MM.1S (cell line): ENCODE results near the gene TSR1.

Source experiments
- DNase-seq: peaks from one replicate; pipeline ENCODE4 v3.0.0-alpha.2; 2015
- H2AFZ ChIP-seq: fragments of 300-600 bp; sonication (generic); 2 replicates; pipeline ENCODE4 v1.6.0; 2016; ENCODE audit warnings: antibody characterized with exemption, low read length
- H3F3A ChIP-seq: fragments of 300-600 bp; sonication (generic); 2 replicates; pipeline ENCODE4 v1.6.1; 2016; ENCODE audit warnings: mild to moderate bottlenecking, antibody characterized with exemption, low read length, moderate library complexity, mixed read lengths; ENCODE audit not compliant: insufficient read depth
- H3K27ac ChIP-seq: fragments of 300-600 bp; sonication (generic); 2 replicates; pipeline ENCODE4 v1.5.1; 2016; ENCODE audit warnings: mild to moderate bottlenecking, low read length
- H3K27me3 ChIP-seq: fragments of 300-600 bp; sonication (generic); replicated peaks from 2 replicates; pipeline ENCODE4 v1.6.0; 2016; ENCODE audit warnings: low read length; ENCODE audit not compliant: insufficient read depth
- H3K36me3 ChIP-seq: fragments of 300-600 bp; sonication (generic); replicated peaks from 2 replicates; pipeline ENCODE4 v1.6.1; 2016; ENCODE audit warnings: mild to moderate bottlenecking, low read length, mixed read lengths; ENCODE audit not compliant: insufficient read depth
- H3K4me1 ChIP-seq: fragments of 300-600 bp; sonication (generic); 2 replicates; pipeline ENCODE4 v1.6.1; 2016; ENCODE audit warnings: low read length, mixed read lengths
- H3K4me2 ChIP-seq: fragments of 300-600 bp; sonication (generic); 2 replicates; pipeline ENCODE4 v1.6.0; 2016; ENCODE audit warnings: low read depth, low read length
- H3K4me3 ChIP-seq: fragments of 300-600 bp; sonication (generic); 2 replicates; pipeline ENCODE4 v1.5.1; 2016; ENCODE audit warnings: low read length, mixed read lengths
- H3K79me2 ChIP-seq: fragments of 300-600 bp; sonication (generic); 2 replicates; pipeline ENCODE4 v1.6.1; 2016; ENCODE audit warnings: mixed run types, low read length, mixed read lengths
- H3K9ac ChIP-seq: fragments of 300-600 bp; sonication (generic); 2 replicates; pipeline ENCODE4 v1.6.1; 2016; ENCODE audit warnings: low read length, mixed read lengths
- H3K9me2 ChIP-seq: fragments of 300-600 bp; sonication (generic); replicated peaks from 2 replicates; pipeline ENCODE4 v1.6.1; 2016; ENCODE audit warnings: mild to moderate bottlenecking, low read length, mixed read lengths; ENCODE audit not compliant: insufficient read depth
- H3K9me3 ChIP-seq: fragments of 300-600 bp; sonication (generic); replicated peaks from 2 replicates; pipeline ENCODE4 v1.6.1; 2016; ENCODE audit warnings: mild to moderate bottlenecking, low read length, mixed read lengths; ENCODE audit not compliant: insufficient read depth
- H4K20me1 ChIP-seq: fragments of 300-600 bp; sonication (generic); 2 replicates; pipeline ENCODE4 v1.6.1; 2016; ENCODE audit warnings: mild to moderate bottlenecking, low read length, moderate library complexity, mixed read lengths; ENCODE audit not compliant: insufficient read depth
- EZH2 ChIP-seq: fragments of 300-600 bp; sonication (generic); optimal IDR thresholded peaks from 2 replicates; pipeline ENCODE3; 2017; ENCODE audit warnings: low read depth, mild to moderate bottlenecking, antibody characterized with exemption, low read length, mixed read lengths
- EZH2phosphoT487 ChIP-seq: fragments of 300-600 bp; sonication (generic); IDR thresholded peaks from 2 replicates; pipeline ENCODE4 v1.6.1; 2018; ENCODE audit warnings: antibody characterized with exemption, low read length
- TF ChIP-seq, protein P1 (sequence below): fragments of 300-600 bp; sonication (generic); IDR thresholded peaks from 2 replicates; pipeline ENCODE4 v1.5.1; 2016; ENCODE audit warnings: antibody characterized with exemption, low read length, mixed read lengths

The TSR1 gene

DNA sequence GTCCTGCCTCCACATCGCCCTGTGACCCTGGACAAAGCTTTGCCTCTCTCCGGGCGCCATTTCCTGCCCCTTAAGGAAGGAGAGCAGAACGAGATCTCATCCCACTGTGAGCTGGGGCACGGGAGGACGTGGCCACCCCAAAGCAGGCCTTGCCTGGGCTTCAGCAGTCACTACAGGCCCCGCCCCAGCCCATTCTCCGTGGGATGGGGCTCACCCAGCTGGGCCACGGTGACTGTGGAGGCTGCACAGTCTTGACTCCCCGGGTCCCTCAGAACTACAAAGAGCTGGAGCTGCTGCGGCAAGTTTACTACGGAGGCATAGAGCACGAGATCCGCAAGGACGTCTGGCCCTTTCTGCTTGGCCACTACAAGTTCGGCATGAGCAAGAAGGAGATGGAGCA is 36.4 kb upstream of the TSR1 start:
- no peak for DNase-seq
- Histone ChIP-seq H3K4me2 (no peak overlapping the region), H3K4me3 (no peak overlapping the region), H3K27ac (no peak overlapping the region), H3F3A (no peaks in the 10 kb centered on the region), H3K9ac (no peak overlapping the region), H2AFZ (no peak overlapping the region), H3K9me2 (no peaks in the 10 kb centered on the region), H3K36me3 (no peaks in the 10 kb centered on the region), H3K27me3 (no peaks in the 10 kb centered on the region), H4K20me1 (no peaks in the 10 kb centered on the region), H3K79me2 (no peaks in the 10 kb centered on the region), H3K4me1 (no peaks in the 10 kb centered on the region), H3K9me3 (no peaks in the 10 kb centered on the region)
- TF ChIP-seq EZH2 = no peak
- no peak for TF ChIP-seq EZH2phosphoT487
- TF ChIP-seq, protein P1, sequence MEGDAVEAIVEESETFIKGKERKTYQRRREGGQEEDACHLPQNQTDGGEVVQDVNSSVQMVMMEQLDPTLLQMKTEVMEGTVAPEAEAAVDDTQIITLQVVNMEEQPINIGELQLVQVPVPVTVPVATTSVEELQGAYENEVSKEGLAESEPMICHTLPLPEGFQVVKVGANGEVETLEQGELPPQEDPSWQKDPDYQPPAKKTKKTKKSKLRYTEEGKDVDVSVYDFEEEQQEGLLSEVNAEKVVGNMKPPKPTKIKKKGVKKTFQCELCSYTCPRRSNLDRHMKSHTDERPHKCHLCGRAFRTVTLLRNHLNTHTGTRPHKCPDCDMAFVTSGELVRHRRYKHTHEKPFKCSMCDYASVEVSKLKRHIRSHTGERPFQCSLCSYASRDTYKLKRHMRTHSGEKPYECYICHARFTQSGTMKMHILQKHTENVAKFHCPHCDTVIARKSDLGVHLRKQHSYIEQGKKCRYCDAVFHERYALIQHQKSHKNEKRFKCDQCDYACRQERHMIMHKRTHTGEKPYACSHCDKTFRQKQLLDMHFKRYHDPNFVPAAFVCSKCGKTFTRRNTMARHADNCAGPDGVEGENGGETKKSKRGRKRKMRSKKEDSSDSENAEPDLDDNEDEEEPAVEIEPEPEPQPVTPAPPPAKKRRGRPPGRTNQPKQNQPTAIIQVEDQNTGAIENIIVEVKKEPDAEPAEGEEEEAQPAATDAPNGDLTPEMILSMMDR = no peak

DNA sequence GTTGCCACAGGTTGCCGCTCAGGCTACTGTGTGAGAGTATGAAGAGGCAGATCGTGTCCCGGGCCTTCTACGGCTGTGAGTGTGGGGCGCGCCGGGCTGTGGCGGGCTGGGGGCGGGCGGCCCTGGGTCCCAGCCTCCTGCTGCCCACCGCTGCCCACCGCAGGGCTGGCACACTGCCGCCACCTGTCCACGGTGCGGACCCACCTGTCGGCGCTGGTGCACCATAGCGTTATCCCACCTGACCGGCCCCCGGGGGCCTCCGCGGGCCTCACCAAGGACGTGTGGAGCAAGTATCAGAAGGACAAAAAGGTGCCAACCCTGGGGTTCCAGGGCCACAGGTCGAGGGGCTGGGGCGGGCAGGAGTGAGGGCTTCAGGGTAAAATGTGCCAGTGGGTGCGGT is 35.9 kb upstream of the TSR1 start:
- Histone ChIP-seq H3K9ac (no peak overlapping the region), H3K27me3 (no peaks in the 10 kb centered on the region), H3K9me3 (no peaks in the 10 kb centered on the region), H3K4me1 (no peaks in the 10 kb centered on the region), H3K79me2 (no peaks in the 10 kb centered on the region), H3F3A (no peaks in the 10 kb centered on the region), H2AFZ (no peak overlapping the region), H4K20me1 (no peaks in the 10 kb centered on the region), H3K4me3 (no peak overlapping the region), H3K27ac (no peak overlapping the region), H3K9me2 (no peaks in the 10 kb centered on the region), H3K4me2 (no peak overlapping the region), H3K36me3 (no peaks in the 10 kb centered on the region)
- TF ChIP-seq EZH2 (no peak), EZH2phosphoT487 (no peak)
- TF ChIP-seq, protein P1 = no peak
- DNase-seq = no peak

DNA sequence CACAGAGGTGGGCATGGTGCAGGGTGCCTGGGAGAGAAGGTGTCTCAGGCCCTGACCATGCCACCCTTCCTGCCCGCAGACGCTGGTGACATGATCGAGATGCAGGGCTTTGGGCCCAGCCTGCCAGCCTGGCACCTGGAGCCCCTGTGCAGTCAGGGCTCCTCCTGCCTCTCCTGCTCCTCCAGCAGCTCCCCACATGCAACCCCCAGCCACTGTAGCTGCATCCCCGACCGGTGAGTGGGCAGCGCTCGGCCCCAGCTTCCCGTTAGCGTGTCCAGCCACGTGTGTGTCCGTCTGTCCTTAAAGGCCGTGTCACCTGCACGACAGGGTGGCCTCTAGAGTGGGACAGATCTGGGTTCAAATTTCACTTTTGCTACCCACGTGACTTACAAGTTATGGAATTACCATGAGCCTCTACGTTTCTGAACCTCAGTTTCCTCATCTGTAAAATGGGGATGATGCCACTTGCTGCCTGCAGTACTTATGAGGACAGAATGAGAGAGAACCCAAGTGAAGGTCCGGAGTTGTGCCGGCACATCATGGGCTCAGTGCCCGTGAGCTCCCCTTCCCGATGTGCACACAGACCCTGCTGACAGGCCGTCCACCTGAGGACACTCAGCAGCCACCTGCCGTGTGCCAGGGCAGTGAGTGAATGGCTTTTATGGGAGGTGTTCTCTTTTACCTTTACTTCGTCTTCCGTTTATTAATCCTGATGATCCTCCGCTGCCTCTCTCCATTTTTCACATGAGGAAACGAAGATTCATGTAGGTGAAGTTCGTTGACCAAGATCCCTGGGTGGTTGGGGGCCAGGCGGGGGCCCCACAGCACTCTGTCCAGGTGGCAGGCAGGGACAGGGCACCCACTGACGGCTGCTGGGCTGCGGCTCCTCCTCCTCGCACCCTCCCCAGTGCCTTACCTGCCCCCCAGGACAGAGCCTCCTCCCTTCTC is 35.2 kb upstream of the TSR1 start:
- no peak overlapping the region for H2AFZ ChIP-seq
- TF ChIP-seq EZH2 = no peak
- TF ChIP-seq, protein P1 = no peak
- TF ChIP-seq EZH2phosphoT487 = no peak
- no peaks in the 10 kb centered on the region for H4K20me1 ChIP-seq
- no peaks in the 10 kb centered on the region for H3F3A ChIP-seq
- no peaks in the 10 kb centered on the region for H3K27me3 ChIP-seq
- DNase-seq = no peak
- no peaks in the 10 kb centered on the region for H3K4me1 ChIP-seq
- no peaks in the 10 kb centered on the region for H3K79me2 ChIP-seq
- no peak overlapping the region for H3K4me2 ChIP-seq
- no peak overlapping the region for H3K27ac ChIP-seq
- H3K9me3 ChIP-seq = no peaks in the 10 kb centered on the region
- no peaks in the 10 kb centered on the region for H3K9me2 ChIP-seq
- H3K9ac ChIP-seq = no peak overlapping the region
- no peaks in the 10 kb centered on the region for H3K36me3 ChIP-seq
- H3K4me3 ChIP-seq = no peak overlapping the region
